Stimulated activated CD4-positive, alpha-beta T cell treated with anti-CD3 and anti-CD28 coated beads, Interleukin-15, amount 100 ng/mL, for 24 hours (primary cell): ENCODE data around the gene MRPS5.
"Not testable (repeated sequence)": the region's sequence is repeated elsewhere in the genome, so short reads cannot be mapped to it uniquely, and the experiment has no call there.

ENCODE experiments used
- DNase-seq: peaks from one replicate; pipeline ENCODE4 v3.0.0-alpha.2; 2020

MRPS5 gene

DNA sequence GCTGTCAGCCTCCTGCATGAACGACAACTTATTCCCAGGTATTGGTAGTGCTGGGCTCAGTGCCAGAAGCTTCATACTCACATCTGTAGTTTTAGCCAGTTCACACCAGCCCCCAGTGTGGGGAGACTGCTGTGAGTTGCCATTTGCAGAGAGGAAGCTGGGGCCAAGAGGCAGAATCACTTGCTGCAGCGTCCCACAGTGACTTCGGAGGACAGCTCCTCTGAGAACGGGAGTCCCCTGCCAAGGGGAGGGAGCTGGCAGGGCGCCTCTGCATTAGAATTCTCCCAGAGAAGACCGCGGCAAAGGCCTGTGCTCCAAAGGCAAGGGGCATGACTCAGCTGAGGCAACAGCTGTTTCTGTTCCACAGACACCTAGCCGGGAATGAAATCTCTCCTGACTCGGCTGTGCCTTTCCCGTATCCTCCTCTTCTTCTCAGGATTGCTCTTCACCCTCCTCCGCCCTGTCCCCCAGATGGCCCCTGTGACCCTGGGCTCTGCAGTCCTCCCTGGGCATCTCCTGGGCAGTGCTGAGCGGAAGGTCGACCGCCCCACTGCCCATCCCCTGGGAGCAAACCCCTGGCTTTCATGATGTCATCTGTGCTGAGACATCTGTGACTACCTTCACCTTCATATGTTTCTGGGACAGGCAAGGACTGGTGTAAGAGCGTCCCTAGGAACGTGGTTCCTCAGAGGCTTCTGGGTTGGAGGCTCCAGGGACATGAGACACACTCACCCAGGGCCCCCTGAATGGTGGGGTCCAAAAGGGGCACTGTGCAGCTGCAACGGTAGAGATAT is 78.1 kb downstream of the MRPS5 start:
- peak; percentile 52 for DNase-seq

DNA sequence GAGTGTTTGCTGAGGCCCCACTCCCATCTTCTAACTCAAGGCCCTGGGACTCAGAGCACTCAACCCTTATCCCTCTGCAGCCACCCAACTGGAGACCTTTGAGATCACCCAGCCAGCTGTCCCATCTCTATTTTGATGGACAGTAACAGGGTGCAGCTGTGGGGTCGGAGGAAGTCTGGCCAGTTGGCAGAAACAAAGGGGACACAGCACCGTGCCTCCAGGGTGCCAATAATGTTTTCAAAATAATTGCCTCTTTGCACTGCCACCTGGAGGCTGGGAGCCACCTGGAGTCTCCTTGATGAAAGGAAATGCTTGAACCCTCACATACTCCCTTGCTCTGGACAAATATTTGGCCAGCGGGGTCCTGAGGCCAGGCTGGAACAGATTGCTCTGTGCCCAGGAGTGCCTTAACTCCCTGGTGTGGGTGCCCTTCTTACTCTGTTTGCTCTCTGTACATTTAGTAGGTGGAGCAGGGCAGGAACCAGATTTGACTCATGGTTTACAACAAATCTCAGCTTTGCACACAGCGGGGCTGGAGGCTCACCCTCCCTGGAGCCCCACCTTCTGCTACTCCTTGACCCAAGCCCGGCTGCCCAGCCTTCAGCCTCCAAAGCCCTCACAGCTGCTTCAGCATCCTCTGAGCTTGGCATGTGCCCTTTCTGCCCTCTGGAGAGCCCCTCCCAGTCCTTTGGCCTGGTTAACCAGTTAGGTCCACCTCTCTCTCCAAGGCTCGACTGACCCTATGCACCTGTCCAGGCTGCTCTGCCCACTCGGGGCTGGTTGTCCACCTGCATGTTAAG is 78.9 kb downstream of the MRPS5 start:
- no peak for DNase-seq

DNA sequence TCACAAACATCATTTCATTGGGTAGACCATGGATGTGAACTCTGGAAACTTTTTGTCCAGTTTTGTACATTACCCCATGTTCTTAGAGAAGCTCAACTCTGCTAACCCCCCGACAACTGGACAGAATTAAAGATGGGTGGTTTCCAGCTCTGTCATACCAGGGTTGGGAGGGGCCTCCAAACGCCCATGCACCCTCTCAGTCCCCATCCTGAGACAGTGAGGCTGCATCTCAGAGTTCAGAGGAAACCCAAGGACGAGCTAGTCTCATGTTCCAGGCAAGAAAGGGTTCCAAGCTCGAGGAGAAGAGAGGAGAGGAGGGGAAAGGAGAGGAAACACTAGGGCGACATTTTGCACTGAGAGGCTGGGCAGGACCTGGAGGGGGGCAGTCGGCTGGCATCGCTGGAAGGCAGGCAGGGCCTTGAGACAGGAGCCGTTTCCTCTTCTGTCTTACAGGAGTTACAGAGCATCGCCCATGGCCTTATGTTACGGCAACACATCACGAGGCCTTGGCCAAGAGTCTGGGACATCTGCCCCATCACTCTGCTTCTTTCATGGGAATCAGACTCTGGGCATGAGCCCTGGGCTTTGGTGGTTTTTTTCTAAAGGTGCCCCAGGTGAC is 79.7 kb downstream of the MRPS5 start:
- DNase-seq = no peak

DNA sequence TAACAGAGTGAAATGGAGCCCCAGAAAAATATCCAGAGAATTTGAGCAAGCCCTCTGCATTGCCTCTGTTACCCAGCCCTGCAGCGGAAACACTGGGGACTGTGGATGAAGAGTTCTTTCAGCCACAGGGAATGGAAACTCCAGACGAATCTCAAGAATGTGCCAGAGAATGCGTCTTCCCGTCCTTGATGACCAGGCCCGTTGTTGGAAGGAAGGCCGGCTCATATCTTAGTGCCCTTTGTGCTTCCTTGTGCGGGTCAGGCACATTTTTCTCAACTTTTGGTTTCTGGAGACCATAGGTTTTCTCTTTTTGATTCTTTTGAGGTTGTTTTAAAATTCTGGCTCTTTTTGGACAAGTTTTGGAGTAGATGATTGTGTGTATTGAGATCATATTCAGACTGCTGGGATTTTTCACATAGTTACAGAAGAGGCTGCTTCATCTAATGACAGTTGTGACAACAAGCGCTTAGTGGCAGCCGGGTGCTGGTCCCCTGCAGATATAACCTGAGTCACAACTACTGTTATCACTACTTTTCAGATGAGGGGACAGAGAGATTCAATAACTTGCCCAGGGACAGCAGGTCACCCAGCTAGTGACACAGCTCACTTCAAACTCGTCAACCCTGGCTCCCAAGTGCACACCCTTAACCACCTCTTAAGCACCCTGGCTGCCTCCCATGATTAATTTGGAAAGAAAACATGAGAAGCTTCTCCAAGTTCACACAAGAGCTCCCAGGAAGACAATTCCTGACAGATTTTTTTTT is 80.4 kb downstream of the MRPS5 start:
- no peak for DNase-seq

DNA sequence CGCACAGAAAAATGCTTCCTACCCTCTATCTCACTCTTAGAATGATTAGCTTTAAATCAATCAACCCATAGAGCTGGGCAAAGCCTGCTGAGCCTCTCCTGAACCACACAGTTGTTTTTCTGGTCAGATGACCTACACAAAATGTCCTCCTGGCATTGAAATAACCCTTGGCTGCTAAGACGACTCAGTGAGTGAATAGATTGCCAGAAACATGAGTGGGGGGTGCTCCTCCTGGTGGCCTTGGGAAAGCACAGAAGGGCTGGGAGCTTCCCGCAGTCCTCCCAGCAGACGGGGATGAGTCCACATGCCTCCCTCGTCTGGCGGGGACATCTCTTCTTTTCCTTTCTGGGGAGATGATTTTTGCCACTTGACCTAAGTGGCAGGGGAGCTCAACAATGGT is 81.2 kb downstream of the MRPS5 start:
- no peak for DNase-seq

DNA sequence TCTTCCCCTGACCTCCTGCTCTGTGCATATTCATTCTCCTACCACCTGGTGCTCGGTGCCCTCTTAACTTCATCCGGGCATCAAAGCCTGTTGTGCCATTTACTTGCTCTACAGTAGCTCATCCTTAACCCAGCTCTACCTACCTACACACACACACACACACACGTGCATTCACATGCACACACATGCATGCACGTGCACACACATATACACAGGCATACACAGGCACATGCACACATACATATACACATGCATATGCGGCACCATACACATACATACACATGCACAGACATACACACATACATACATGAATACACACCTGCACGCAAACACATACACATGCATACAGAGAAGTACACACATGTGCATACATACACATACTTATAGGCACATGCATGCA is 81.6 kb downstream of the MRPS5 start:
- DNase-seq = no peak

DNA sequence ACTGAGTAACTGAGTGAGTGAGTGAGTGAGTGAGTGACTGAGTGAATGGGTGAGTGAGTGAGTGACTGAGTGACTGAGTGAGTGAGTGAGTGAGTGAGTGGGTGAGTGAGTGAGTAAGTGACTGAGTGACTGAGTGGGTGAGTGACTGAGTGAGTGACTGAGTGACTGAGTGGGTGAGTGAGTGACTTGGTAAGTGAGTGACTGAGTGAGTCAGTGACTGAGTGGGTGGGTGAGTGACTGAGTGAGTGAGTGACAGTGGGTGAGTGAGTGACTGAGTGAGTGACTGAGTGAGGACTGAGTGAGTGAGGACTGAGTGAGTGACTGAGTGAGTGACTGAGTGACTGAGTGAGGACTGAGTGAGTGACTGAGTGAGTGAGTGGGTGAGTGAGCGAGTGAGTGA is 82.2 kb downstream of the MRPS5 start:
- no peak for DNase-seq

DNA sequence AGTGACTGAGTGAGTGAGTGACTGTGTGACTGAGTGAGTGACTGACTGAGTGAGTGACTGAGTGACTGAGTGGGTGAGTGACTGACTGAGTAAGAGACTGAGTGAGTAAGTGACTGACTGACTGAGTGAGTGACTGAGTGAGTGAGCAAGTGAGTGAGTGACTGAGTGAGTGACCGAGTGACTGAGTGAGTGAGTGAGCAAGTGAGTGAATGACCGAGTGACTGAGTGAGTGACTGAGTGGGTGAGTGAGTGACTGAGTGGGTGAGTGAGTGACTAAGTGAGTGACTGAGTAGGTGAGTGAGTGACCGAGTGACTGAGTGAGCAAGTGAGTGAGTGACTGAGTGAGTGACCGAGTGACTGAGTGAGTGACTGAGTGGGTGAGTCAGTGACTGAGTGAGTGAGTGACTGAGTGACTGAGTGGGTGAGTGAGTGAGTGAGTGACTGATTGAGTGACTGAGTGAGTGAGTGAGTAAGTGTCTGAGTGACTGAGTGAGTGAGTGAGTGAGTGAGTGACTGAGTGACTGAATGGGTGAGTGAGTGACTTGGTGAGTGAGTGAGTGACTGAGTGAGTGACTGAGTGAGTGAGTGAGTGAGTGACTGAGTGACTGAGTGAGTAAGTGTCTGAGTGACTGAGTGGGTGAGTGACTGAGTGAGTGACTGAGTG is 82.8 kb downstream of the MRPS5 start:
- no peak for DNase-seq

DNA sequence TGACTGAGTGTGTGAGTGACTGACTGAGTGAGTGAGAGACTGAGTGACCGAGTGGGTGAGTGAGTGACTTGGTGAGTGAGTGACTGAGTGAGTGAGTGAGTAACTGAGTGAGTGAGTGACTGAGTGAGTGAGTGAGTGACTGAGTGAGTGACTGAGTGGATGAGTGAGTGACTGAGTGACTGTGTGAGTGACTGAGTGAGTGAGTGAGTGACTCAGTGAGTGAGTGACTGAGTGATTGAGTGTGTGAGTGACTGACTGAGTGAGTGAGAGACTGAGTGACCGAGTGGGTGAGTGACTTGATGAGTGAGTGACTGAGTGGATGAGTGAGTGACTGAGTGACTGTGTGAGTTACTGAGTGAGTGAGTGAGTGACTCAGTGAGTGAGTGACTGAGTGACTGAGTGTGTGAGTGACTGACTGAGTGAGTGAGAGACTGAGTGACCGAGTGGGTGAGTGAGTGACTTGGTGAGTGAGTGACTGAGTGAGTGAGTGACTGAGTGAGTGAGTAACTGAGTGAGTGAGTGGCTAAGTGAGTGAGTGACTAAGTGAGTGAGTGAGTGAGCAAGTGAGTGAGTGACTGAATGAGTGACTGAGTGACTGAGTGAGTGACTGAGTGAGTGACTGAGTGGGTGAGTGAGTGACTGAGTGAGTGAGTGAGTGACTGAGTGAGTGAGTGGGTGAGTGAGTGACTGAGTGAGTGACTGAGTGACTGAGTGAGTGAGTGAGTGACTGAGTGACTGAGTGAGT is 83.6 kb downstream of the MRPS5 start:
- DNase-seq = not testable (repeated sequence)

DNA sequence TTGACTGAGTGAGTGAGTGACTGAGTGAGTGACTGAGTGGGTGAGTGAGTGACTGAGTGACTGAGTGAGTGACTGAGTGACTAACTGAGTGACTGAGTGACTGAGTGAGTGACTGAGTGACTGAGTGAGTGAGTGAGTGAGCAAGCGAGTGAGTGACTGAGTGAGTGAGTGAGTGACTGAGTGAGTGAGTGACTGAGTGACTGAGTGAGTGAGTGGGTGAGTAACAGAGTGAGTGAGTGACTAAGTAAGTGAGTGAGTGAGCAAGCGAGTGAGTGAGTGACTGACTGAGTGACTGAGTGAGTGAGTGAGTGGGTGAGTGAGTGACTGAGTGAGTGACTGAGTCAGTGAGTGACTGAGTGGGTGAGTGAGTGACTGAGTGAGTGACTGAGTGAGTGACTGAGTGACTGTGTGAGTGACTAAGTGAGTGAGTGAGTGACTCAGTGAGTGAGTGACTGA is 84.2 kb downstream of the MRPS5 start:
- no peak for DNase-seq

DNA sequence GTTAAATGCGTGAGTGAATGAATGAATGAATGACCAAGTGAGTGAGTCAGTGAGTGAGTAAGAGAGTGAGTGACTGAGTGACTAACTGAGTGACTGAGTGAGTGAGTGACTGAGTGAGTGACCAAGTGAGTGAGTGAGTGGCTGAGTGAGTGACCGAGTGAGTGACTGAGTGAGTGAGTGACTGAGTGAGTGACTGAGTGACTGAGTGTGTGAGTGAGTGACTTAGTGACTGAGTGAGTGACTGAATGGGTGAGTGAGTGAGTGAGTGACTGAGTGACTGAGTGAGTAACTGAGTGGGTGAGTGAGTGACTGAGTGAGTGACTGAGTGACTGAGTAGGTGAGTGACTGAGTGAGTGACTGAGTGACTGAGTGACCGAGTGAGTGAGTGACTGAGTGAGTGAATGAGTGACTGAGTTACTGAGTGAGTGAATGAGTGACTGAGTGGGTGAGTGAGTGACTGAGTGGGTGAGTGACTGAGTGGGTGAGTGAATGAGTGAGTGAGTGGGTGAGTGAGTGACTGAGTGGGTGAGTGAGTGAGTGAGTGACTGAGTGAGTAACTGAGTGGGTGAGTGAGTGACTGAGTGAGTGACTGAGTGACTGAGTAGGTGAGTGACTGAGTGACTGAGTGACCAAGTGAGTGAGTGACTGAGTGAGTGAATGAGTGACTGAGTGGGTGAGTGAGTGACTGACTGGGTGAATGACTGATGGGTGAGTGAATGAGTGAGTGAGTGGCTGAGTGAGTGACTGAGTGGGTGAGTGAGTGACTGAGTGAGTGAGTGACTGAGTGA is 84.8 kb downstream of the MRPS5 start:
- no peak for DNase-seq
